GM23248 (cell line): Measurements from ENCODE around the gene OR13D1. TPM values are rescaled to one million over a fixed set of nuclear protein-coding genes. Genes with fewer than 3 reads are reported as not detected.
A peak's percentile ranks its signal among the peaks of the same experiment; 100 is the strongest.

Source experiments
- DNase-seq: peaks from one replicate; pipeline ENCODE4 v3.0.0-alpha.2; 2015
- H2AFZ ChIP-seq: fragments of 200-600 bp; sonication (generic); 2 replicates; pipeline ENCODE4 v1.6.1; 2016; ENCODE audit warnings: antibody characterized with exemption
- H3F3A ChIP-seq: fragments of 200-600 bp; sonication (generic); 2 replicates; pipeline ENCODE4 v1.6.1; 2016; ENCODE audit warnings: mild to moderate bottlenecking, antibody characterized with exemption, mixed run types; ENCODE audit not compliant: insufficient read depth
- H3K27ac ChIP-seq: fragments of 200-600 bp; sonication (generic); 2 replicates; pipeline ENCODE4 v1.5.1; 2016; ENCODE audit warnings: mild to moderate bottlenecking
- H3K27me3 ChIP-seq: fragments of 200-600 bp; sonication (generic); replicated peaks from 2 replicates; pipeline ENCODE4 v1.6.1; 2016; ENCODE audit warnings: mild to moderate bottlenecking; ENCODE audit not compliant: insufficient read depth
- H3K36me3 ChIP-seq: fragments of 200-600 bp; sonication (generic); 2 replicates; pipeline ENCODE4 v1.6.1; 2016; ENCODE audit warnings: low read depth, mild to moderate bottlenecking
- H3K4me1 ChIP-seq: fragments of 200-600 bp; sonication (generic); 2 replicates; pipeline ENCODE4 v1.6.1; 2016; ENCODE audit warnings: mild to moderate bottlenecking; ENCODE audit not compliant: insufficient read depth
- H3K4me2 ChIP-seq: fragments of 200-600 bp; sonication (generic); one replicate; pipeline ENCODE4 v1.6.1; 2016; ENCODE audit warnings: mild to moderate bottlenecking; ENCODE audit not compliant: unreplicated experiment
- H3K4me3 ChIP-seq: fragments of 200-600 bp; sonication (generic); 2 replicates; pipeline ENCODE4 v1.5.1; 2016; ENCODE audit warnings: mild to moderate bottlenecking
- H3K79me2 ChIP-seq: fragments of 200-600 bp; sonication (generic); 2 replicates; pipeline ENCODE4 v1.6.1; 2016; ENCODE audit warnings: mild to moderate bottlenecking; ENCODE audit not compliant: insufficient read depth
- H3K9ac ChIP-seq: fragments of 200-600 bp; sonication (generic); 2 replicates; pipeline ENCODE4 v1.6.1; 2016; ENCODE audit warnings: mild to moderate bottlenecking
- H3K9me2 ChIP-seq: fragments of 200-600 bp; sonication (generic); 2 replicates; pipeline ENCODE4 v1.6.1; 2016; ENCODE audit warnings: mixed run types, mild to moderate bottlenecking, moderate library complexity; ENCODE audit not compliant: insufficient read depth
- H3K9me3 ChIP-seq: fragments of 200-600 bp; sonication (generic); one replicate; pipeline ENCODE4 v1.6.1; 2017; ENCODE audit warnings: low read depth
- H4K20me1 ChIP-seq: fragments of 200-600 bp; sonication (generic); 2 replicates; pipeline ENCODE4 v1.6.0; 2016; ENCODE audit not compliant: insufficient read depth
- EZH2 ChIP-seq: fragments of 200-600 bp; sonication (generic); IDR thresholded peaks from 2 replicates; pipeline ENCODE4 v1.6.1; 2018; ENCODE audit warnings: antibody characterized with exemption, mild to moderate bottlenecking; ENCODE audit not compliant: insufficient read depth, poor library complexity, severe bottlenecking
- EZH2phosphoT487 ChIP-seq: fragments of 200-600 bp; sonication (generic); IDR thresholded peaks from 2 replicates; pipeline ENCODE4 v1.6.1; 2018; ENCODE audit warnings: antibody characterized with exemption, moderate library complexity, mild to moderate bottlenecking, low read depth; ENCODE audit not compliant: insufficient read depth
- WGBS, 2 experiments: methylation state at CpG; one replicate each; pipeline ENCODE4 v1.1.6; 2015 to 2017; ENCODE audit warnings: low lambda C conversion rate in 2 of 2, low coverage in 1 of 2; ENCODE audit errors: missing lambda C conversion rate in 2 of 2; 5-methylcytosine and 5-hydroxymethylcytosine counted together
- in situ Hi-C: fragments of 300-500 bp; cut with MboI; formaldehyde crosslinking; loops from 2 replicates; pipeline ENCODE4 v1.15.0; 2020
- polyA plus RNA-seq: library from polyadenylated mRNA; unstranded; fragments of >200 nt; fragmentation: Nextera tagmentation; extraction: Ambion mirVana; gene quantifications from 2 replicates; pipeline ENCODE4 v1.2.1, GENCODE V29; 2016
- total RNA-seq: library from RNA; depleted of rRNA; stranded (reverse); fragments of >200 nt; shearing (Covaris generic); gene quantifications from 2 replicates; pipeline ENCODE4 v1.2.3, GENCODE V29; 2014; rRNA removed

The OR13D1 gene
- total RNA-seq (not detected in 2 replicates), polyA plus RNA-seq (not detected in 2 replicates)

GRCh38 chr9:104694218-104694617 lies at the start of gene OR13D1:
Gene OR13D1 (plus strand): TSS chr9:104694518. CDS start chr9:104694518, 0 bp downstream.
- in situ Hi-C loops, result no loop called here
- no peak for DNase-seq
- Histone ChIP-seq H3K4me3 (no peak within 1 kb of the TSS), H3K9ac (no peak within 1 kb of the TSS), H3K4me2 (no peak within 1 kb of the TSS), H3K27me3 (no peaks in the 10 kb centered on the region), H3K27ac (no peak within 1 kb of the TSS), H3K36me3 (no peaks in the 10 kb centered on the region), H3K9me2 (no peaks in the 10 kb centered on the region), H3K79me2 (no peaks in the 10 kb centered on the region), H4K20me1 (no peaks in the 10 kb centered on the region), H3K9me3 (no peaks in the 10 kb centered on the region), H3F3A (no peaks in the 10 kb centered on the region), H2AFZ (no peak within 1 kb of the TSS), H3K4me1 (no peaks in the 10 kb centered on the region)
- 60 to 69% methylated on average over 1 of the region's 1 CpG for WGBS, 2 experiments
- TF ChIP-seq EZH2phosphoT487, result no peak
- TF ChIP-seq EZH2, result no peak

- Histone ChIP-seq H3K27me3 (no peaks in the 10 kb centered on the region), H3K36me3 (no peaks in the 10 kb centered on the region), H4K20me1 (no peaks in the 10 kb centered on the region), H3F3A (no peaks in the 10 kb centered on the region), H3K9me3 (no peaks in the 10 kb centered on the region), H3K4me1 (no peaks in the 10 kb centered on the region), H3K4me3 (no peak overlapping the region), H2AFZ (no peak overlapping the region), H3K9me2 (peaks cover 3% of the 10 kb centered on the region; the same call in 1 of the 2 replicates), H3K79me2 (no peaks in the 10 kb centered on the region), H3K9ac (no peak overlapping the region), H3K27ac (no peak overlapping the region), H3K4me2 (no peak overlapping the region)
- in situ Hi-C loops, result no loop called here
- no peak for DNase-seq
- 5 to 11% methylated on average over 2 of the region's 2 CpGs for WGBS, 2 experiments
- TF ChIP-seq EZH2, result no peak
- no peak for TF ChIP-seq EZH2phosphoT487
Observed at GRCh38 chr9:104658496-104659195, 35.7 kb upstream of the OR13D1 start.

GRCh38 chr9:104675611-104676010 lies 18.7 kb upstream of the OR13D1 start:
- H3K27ac ChIP-seq, result no peak overlapping the region
- H3K4me2 ChIP-seq, result no peak overlapping the region
- 38 to 43% methylated on average over 2 of the region's 2 CpGs for WGBS, 2 experiments
- DNase-seq, result no peak
- no peaks in the 10 kb centered on the region for H3K79me2 ChIP-seq
- H3K4me3 ChIP-seq, result no peak overlapping the region
- in situ Hi-C loops, result no loop called here
- no peaks in the 10 kb centered on the region for H3K9me3 ChIP-seq
- TF ChIP-seq EZH2phosphoT487, result no peak
- H3K36me3 ChIP-seq, result no peaks in the 10 kb centered on the region
- 0 out of 2 replicates have a peak, but pooled peaks cover 3% of the 10 kb centered on the region for H3K27me3 ChIP-seq
- H3F3A ChIP-seq, result no peaks in the 10 kb centered on the region
- H4K20me1 ChIP-seq, result no peaks in the 10 kb centered on the region
- no peaks in the 10 kb centered on the region for H3K9me2 ChIP-seq
- H2AFZ ChIP-seq, result no peak overlapping the region
- no peak overlapping the region for H3K9ac ChIP-seq
- no peaks in the 10 kb centered on the region for H3K4me1 ChIP-seq

GRCh38 chr9:104682642-104683041 lies 11.7 kb upstream of the OR13D1 start:
- 0 out of 2 replicates have a peak, but pooled peaks cover 3% of the 10 kb centered on the region for H3K27me3 ChIP-seq
- no peak overlapping the region for H3K27ac ChIP-seq
- no peak overlapping the region for H2AFZ ChIP-seq
- H3K4me2 ChIP-seq, result no peak overlapping the region
- in situ Hi-C loops, result no loop called here
- H3F3A ChIP-seq, result no peaks in the 10 kb centered on the region
- no peak overlapping the region for H3K4me3 ChIP-seq
- H3K9me2 ChIP-seq, result no peaks in the 10 kb centered on the region
- 2 to 3% methylated on average over 3 of the region's 3 CpGs for WGBS, 2 experiments
- H3K79me2 ChIP-seq, result no peaks in the 10 kb centered on the region
- TF ChIP-seq EZH2phosphoT487, result no peak
- no peak for TF ChIP-seq EZH2
- no peaks in the 10 kb centered on the region for H3K4me1 ChIP-seq
- no peak overlapping the region for H3K9ac ChIP-seq
- H3K9me3 ChIP-seq, result no peaks in the 10 kb centered on the region
- H4K20me1 ChIP-seq, result no peaks in the 10 kb centered on the region
- H3K36me3 ChIP-seq, result no peaks in the 10 kb centered on the region
- DNase-seq, result peak; percentile 67
